Cardiac muscle cell (in vitro differentiated cells and primary cell): Measurements from ENCODE around the gene ETDC. TPM values are rescaled to one million over a fixed set of nuclear protein-coding genes. Genes with fewer than 3 reads are reported as not detected.

Source experiments
- DNase-seq, 2 donors: peaks; one replicate each; pipeline versions ENCODE4 v3.0.0 to v3.0.0-alpha.2; 2010 to 2017; ENCODE audit warnings: low read depth in 1 of 2, low spot score in 1 of 2
- H3K27ac ChIP-seq: fragments of 200-600 bp; sonication (generic); 2 replicates; pipeline ENCODE4 v1.5.1; 2016
- H3K27me3 ChIP-seq: fragments of 200-600 bp; sonication (generic); 2 replicates; pipeline ENCODE4 v1.6.0; 2016; ENCODE audit warnings: control low read depth
- H3K36me3 ChIP-seq: fragments of 200-600 bp; sonication (generic); 2 replicates; pipeline ENCODE4 v1.5.1; 2016; ENCODE audit warnings: control low read depth
- H3K4me1 ChIP-seq: fragments of 200-600 bp; sonication (generic); 2 replicates; pipeline ENCODE4 v1.8.1; 2017; ENCODE audit warnings: low read depth, mild to moderate bottlenecking, mixed run types
- H3K4me3 ChIP-seq: fragments of 200-600 bp; sonication (generic); 2 replicates; pipeline ENCODE4 v1.5.1; 2016; ENCODE audit warnings: mild to moderate bottlenecking
- H3K9me3 ChIP-seq: fragments of 200-600 bp; sonication (generic); 2 replicates; pipeline ENCODE4 v1.5.1; 2017; ENCODE audit warnings: low read depth, mild to moderate bottlenecking, control low read depth
- polyA plus RNA-seq: library from polyadenylated mRNA; unstranded; fragments of >200 nt; fragmentation: Nextera tagmentation; extraction: Ambion mirVana; gene quantifications from 2 replicates; pipeline ENCODE4 v1.2.1, GENCODE V29; 2016
- total RNA-seq: library from RNA; depleted of rRNA; stranded (reverse); fragments of >200 nt; gene quantifications from 2 replicates; pipeline ENCODE4 v1.2.3, GENCODE V29; 2016
- TF ChIP-seq, protein P1 (sequence below): IDR thresholded peaks from 2 replicates; pipeline ENCODE4 v1.5.1; 2012; ENCODE audit warnings: low read depth, mild to moderate bottlenecking, low read length

ETDC gene
- total and polyA plus RNA-seq, 2 experiments from 2014 or later: not detected

- Histone ChIP-seq H3K27ac (no peak overlapping the region), H3K36me3 (no peaks in the 10 kb centered on the region), H3K27me3 (no peaks in the 10 kb centered on the region), H3K4me1 (no peaks in the 10 kb centered on the region), H3K9me3 (no peaks in the 10 kb centered on the region), H3K4me3 (no peak overlapping the region)
- TF ChIP-seq, protein P1, sequence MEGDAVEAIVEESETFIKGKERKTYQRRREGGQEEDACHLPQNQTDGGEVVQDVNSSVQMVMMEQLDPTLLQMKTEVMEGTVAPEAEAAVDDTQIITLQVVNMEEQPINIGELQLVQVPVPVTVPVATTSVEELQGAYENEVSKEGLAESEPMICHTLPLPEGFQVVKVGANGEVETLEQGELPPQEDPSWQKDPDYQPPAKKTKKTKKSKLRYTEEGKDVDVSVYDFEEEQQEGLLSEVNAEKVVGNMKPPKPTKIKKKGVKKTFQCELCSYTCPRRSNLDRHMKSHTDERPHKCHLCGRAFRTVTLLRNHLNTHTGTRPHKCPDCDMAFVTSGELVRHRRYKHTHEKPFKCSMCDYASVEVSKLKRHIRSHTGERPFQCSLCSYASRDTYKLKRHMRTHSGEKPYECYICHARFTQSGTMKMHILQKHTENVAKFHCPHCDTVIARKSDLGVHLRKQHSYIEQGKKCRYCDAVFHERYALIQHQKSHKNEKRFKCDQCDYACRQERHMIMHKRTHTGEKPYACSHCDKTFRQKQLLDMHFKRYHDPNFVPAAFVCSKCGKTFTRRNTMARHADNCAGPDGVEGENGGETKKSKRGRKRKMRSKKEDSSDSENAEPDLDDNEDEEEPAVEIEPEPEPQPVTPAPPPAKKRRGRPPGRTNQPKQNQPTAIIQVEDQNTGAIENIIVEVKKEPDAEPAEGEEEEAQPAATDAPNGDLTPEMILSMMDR: no peak
- no peak for DNase-seq
Measured at GRCh38 chrX:135328421-135329005, 19.2 kb downstream of the ETDC start.

DNA sequence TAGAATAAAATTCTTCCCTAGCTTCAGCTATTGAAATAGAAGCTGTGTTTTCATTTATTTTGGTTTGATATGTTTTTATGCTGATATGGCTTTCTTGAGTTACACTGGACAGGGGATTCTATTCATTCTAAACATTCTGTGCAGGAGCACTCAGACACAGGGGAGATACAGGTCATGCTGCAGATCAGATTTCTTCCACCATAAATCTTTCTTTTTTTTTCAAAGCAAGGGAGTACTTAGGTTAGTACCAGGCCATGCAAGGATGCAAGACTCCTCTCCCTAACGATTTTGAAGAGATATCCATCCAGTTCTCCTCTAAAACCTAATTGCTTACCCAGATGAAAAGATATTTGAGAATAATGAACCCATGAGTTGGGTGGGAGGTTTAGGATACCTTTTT, 21.4 kb downstream of the ETDC start:
- no peaks in the 10 kb centered on the region for H3K4me1 ChIP-seq
- no peak overlapping the region for H3K27ac ChIP-seq
- no peak overlapping the region for H3K4me3 ChIP-seq
- DNase-seq: no peak
- no peaks in the 10 kb centered on the region for H3K27me3 ChIP-seq
- H3K9me3 ChIP-seq: no peaks in the 10 kb centered on the region
- H3K36me3 ChIP-seq: no peaks in the 10 kb centered on the region
- TF ChIP-seq, protein P1: no peak

DNA sequence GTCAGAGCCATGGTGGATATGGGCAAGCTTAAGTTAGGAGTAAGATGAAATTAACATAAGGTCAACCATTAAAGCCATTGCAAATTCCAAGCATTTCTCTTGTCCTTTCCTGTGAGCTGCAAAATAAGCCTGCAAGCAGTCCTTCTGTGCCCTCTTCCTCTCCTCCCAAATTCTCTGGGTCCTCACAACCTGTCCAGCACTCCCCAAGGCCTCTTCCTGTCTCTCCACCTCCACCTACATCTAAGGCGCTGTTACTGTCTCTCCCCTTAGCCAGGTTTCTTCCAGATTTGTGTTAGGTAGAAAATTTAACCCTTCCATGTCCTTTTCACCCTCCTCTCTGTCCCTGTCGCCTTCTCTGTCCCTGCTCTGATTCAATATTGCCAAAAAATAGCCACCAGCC, 22.2 kb downstream of the ETDC start:
- no peaks in the 10 kb centered on the region for H3K36me3 ChIP-seq
- H3K27ac ChIP-seq: no peak overlapping the region
- TF ChIP-seq, protein P1: no peak
- no peaks in the 10 kb centered on the region for H3K27me3 ChIP-seq
- no peaks in the 10 kb centered on the region for H3K4me1 ChIP-seq
- no peak overlapping the region for H3K4me3 ChIP-seq
- H3K9me3 ChIP-seq: no peaks in the 10 kb centered on the region
- DNase-seq: no peak

GRCh38 chrX:135340831-135341230, 31.6 kb downstream of the ETDC start:
- DNase-seq: peak in 1 of 2 donors; percentile 11
- Histone ChIP-seq H3K4me1 (no peaks in the 10 kb centered on the region), H3K36me3 (no peaks in the 10 kb centered on the region), H3K9me3 (no peaks in the 10 kb centered on the region), H3K4me3 (no peak overlapping the region), H3K27me3 (no peaks in the 10 kb centered on the region), H3K27ac (no peak overlapping the region)
- TF ChIP-seq, protein P1: no peak

GRCh38 chrX:135345107-135345589, 35.9 kb downstream of the ETDC start:
- H3K27ac ChIP-seq: no peak overlapping the region
- peak overlapping the region; percentile 70 for H3K4me3 ChIP-seq
- H3K36me3 ChIP-seq: no peaks in the 10 kb centered on the region
- TF ChIP-seq, protein P1: no peak
- no peaks in the 10 kb centered on the region for H3K4me1 ChIP-seq
- no peaks in the 10 kb centered on the region for H3K27me3 ChIP-seq
- no peaks in the 10 kb centered on the region for H3K9me3 ChIP-seq
- DNase-seq: peak in 1 of 2 donors; percentile 67
